Measurements from ENCODE around the gene ZNF385C. TPM values are rescaled to one million over a fixed set of nuclear protein-coding genes. Genes with fewer than 3 reads are reported as not detected.
A peak's percentile ranks its signal among the peaks of the same experiment; 100 is the strongest.

ZNF385C gene
- total and polyA plus RNA-seq, 2 of the 13 experiments (the other 11 are each of a cell fraction or from before 2014, with no cell fraction given) = 2.3 to 6.1 TPM

- no peak for TF ChIP-seq ZNF136 (CRISPR knock-in tag; IDR thresholded peaks at IDR 0.05; ENCODE audit: low read depth)
- TF ChIP-seq ZSCAN9 (CRISPR knock-in tag; IDR thresholded peaks at IDR 0.05; ENCODE audit: borderline replicate concordance) = peak; percentile 56; the same call in 1 of the 2 replicates
- 0 out of 2 replicates have a peak, but pooled peaks have one; percentile 36 for TF ChIP-seq ZFP37 (CRISPR knock-in tag; IDR thresholded peaks at IDR 0.05; ENCODE audit: borderline replicate concordance)
- TF ChIP-seq, protein P1, sequence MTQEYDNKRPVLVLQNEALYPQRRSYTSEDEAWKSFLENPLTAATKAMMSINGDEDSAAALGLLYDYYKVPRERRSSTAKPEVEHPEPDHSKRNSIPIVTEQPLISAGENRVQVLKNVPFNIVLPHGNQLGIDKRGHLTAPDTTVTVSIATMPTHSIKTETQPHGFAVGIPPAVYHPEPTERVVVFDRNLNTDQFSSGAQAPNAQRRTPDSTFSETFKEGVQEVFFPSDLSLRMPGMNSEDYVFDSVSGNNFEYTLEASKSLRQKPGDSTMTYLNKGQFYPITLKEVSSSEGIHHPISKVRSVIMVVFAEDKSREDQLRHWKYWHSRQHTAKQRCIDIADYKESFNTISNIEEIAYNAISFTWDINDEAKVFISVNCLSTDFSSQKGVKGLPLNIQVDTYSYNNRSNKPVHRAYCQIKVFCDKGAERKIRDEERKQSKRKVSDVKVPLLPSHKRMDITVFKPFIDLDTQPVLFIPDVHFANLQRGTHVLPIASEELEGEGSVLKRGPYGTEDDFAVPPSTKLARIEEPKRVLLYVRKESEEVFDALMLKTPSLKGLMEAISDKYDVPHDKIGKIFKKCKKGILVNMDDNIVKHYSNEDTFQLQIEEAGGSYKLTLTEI (CRISPR knock-in tag; conservative IDR thresholded peaks at IDR 0.05) = no peak
- TF ChIP-seq, protein P2, sequence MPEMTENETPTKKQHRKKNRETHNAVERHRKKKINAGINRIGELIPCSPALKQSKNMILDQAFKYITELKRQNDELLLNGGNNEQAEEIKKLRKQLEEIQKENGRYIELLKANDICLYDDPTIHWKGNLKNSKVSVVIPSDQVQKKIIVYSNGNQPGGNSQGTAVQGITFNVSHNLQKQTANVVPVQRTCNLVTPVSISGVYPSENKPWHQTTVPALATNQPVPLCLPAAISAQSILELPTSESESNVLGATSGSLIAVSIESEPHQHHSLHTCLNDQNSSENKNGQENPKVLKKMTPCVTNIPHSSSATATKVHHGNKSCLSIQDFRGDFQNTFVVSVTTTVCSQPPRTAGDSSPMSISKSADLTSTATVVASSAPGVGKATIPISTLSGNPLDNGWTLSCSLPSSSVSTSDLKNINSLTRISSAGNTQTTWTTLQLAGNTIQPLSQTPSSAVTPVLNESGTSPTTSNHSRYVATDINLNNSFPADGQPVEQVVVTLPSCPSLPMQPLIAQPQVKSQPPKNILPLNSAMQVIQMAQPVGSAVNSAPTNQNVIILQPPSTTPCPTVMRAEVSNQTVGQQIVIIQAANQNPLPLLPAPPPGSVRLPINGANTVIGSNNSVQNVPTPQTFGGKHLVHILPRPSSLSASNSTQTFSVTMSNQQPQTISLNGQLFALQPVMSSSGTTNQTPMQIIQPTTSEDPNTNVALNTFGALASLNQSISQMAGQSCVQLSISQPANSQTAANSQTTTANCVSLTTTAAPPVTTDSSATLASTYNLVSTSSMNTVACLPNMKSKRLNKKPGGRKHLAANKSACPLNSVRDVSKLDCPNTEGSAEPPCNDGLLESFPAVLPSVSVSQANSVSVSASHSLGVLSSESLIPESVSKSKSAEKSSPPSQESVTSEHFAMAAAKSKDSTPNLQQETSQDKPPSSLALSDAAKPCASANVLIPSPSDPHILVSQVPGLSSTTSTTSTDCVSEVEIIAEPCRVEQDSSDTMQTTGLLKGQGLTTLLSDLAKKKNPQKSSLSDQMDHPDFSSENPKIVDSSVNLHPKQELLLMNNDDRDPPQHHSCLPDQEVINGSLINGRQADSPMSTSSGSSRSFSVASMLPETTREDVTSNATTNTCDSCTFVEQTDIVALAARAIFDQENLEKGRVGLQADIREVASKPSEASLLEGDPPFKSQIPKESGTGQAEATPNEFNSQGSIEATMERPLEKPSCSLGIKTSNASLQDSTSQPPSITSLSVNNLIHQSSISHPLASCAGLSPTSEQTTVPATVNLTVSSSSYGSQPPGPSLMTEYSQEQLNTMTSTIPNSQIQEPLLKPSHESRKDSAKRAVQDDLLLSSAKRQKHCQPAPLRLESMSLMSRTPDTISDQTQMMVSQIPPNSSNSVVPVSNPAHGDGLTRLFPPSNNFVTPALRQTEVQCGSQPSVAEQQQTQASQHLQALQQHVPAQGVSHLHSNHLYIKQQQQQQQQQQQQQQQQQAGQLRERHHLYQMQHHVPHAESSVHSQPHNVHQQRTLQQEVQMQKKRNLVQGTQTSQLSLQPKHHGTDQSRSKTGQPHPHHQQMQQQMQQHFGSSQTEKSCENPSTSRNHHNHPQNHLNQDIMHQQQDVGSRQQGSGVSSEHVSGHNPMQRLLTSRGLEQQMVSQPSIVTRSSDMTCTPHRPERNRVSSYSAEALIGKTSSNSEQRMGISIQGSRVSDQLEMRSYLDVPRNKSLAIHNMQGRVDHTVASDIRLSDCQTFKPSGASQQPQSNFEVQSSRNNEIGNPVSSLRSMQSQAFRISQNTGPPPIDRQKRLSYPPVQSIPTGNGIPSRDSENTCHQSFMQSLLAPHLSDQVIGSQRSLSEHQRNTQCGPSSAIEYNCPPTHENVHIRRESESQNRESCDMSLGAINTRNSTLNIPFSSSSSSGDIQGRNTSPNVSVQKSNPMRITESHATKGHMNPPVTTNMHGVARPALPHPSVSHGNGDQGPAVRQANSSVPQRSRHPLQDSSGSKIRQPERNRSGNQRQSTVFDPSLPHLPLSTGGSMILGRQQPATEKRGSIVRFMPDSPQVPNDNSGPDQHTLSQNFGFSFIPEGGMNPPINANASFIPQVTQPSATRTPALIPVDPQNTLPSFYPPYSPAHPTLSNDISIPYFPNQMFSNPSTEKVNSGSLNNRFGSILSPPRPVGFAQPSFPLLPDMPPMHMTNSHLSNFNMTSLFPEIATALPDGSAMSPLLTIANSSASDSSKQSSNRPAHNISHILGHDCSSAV (CRISPR knock-in tag; IDR thresholded peaks at IDR 0.05; ENCODE audit: borderline replicate concordance) = no peak
- TF ChIP-seq, protein P3, sequence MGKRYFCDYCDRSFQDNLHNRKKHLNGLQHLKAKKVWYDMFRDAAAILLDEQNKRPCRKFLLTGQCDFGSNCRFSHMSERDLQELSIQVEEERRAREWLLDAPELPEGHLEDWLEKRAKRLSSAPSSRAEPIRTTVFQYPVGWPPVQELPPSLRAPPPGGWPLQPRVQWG (CRISPR knock-in tag; IDR thresholded peaks at IDR 0.05; ENCODE audit: borderline replicate concordance, low read depth) = no peak
- peak; percentile 41 for TF ChIP-seq ZEB1 (IDR thresholded peaks at IDR 0.05; ENCODE audit: insufficient replicate concordance, low read depth)
- peak; percentile 41 for TF ChIP-seq ZNF781 (CRISPR knock-in tag; IDR thresholded peaks at IDR 0.05; ENCODE audit: borderline replicate concordance, not compliant biosample characterization)
- peak; percentile 45; the same call in 1 of the 2 replicates for TF ChIP-seq ZBTB38 (CRISPR knock-in tag; IDR thresholded peaks at IDR 0.05)
- TF ChIP-seq, protein P4, sequence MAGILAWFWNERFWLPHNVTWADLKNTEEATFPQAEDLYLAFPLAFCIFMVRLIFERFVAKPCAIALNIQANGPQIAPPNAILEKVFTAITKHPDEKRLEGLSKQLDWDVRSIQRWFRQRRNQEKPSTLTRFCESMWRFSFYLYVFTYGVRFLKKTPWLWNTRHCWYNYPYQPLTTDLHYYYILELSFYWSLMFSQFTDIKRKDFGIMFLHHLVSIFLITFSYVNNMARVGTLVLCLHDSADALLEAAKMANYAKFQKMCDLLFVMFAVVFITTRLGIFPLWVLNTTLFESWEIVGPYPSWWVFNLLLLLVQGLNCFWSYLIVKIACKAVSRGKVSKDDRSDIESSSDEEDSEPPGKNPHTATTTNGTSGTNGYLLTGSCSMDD (CRISPR knock-in tag; IDR thresholded peaks at IDR 0.05) = no peak
- TF ChIP-seq FOXM1 (CRISPR knock-in tag; IDR thresholded peaks at IDR 0.05) = no peak
- TF ChIP-seq TCF12 (IDR thresholded peaks at IDR 0.05) = no peak
- TF ChIP-seq TCF12 (CRISPR knock-in tag; IDR thresholded peaks at IDR 0.05) = no peak
- no peak for TF ChIP-seq ATF7 (IDR thresholded peaks at IDR 0.05)
- TF ChIP-seq ATF7 (CRISPR knock-in tag; IDR thresholded peaks at IDR 0.05) = no peak
- no peak for TF ChIP-seq ZNF572 (CRISPR knock-in tag; IDR thresholded peaks at IDR 0.05)
- peak; percentile 67; the same call in 1 of the 2 replicates for TF ChIP-seq RXRA (CRISPR knock-in tag; IDR thresholded peaks at IDR 0.05)
Measured at GRCh38 chr17:42135664-42136653, 37.7 kb upstream of the ZNF385C start (continued).
